ENCODE measurements around the gene ASPHD1.

DNA sequence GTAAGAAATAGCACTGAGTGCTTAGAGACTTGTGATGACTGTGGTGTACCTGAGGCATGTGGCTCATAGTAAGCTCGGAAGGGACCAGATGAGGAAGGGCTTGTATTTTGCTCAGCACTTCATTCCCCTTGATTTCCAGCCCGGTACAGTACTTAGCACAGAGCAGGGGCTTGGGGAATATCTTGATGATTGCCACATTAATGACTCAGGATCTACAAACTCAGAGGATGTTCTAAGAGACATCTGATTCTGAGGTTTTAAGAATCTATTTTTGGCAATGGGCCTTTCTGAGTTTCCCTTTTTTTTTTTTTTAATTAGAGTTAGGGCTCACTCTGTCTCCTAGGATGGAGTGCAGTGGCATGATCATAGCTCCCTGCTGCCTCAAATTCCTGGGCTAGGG lies 9.1 kb downstream of the ASPHD1 start:
- no peak for TF ChIP-seq POLR2A (IDR thresholded peaks at IDR 0.05)
- TF ChIP-seq, protein P1, sequence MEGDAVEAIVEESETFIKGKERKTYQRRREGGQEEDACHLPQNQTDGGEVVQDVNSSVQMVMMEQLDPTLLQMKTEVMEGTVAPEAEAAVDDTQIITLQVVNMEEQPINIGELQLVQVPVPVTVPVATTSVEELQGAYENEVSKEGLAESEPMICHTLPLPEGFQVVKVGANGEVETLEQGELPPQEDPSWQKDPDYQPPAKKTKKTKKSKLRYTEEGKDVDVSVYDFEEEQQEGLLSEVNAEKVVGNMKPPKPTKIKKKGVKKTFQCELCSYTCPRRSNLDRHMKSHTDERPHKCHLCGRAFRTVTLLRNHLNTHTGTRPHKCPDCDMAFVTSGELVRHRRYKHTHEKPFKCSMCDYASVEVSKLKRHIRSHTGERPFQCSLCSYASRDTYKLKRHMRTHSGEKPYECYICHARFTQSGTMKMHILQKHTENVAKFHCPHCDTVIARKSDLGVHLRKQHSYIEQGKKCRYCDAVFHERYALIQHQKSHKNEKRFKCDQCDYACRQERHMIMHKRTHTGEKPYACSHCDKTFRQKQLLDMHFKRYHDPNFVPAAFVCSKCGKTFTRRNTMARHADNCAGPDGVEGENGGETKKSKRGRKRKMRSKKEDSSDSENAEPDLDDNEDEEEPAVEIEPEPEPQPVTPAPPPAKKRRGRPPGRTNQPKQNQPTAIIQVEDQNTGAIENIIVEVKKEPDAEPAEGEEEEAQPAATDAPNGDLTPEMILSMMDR (IDR thresholded peaks at IDR 0.05) = no peak
- no peak for TF ChIP-seq POLR2AphosphoS5 (IDR thresholded peaks at IDR 0.05)
- TF ChIP-seq EP300 (IDR thresholded peaks at IDR 0.05; ENCODE audit: low read depth) = no peak

All from transverse colon (tissue), 4 donors.